ENCODE data around the gene DPP6.

DPP6 gene

DNA sequence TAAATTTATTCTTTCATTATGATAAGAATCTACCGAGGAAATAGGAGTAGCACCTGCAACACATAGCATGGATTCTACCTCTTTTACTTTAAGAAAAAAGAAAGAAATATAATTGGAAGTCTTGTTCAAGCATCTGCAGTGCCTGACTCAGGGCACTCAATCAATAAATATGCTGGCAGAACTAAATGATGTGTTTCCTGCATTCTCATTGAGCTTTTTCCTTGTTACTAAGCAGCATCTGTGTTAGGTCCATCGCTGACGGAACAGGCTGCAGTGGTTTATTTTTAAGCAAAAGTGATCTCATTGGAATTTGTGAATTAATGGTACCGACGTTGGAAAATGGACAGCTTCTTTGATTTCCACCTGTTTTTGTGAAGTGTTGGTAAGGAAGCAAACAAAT lies 417.5 kb downstream of the DPP6 start:
- no peak overlapping the region for H3K4me3 ChIP-seq (ENCODE audit: control insufficient read depth, low read depth, low read length)
- no peak for DNase-seq (ENCODE audit: low read depth)
- TF ChIP-seq, protein P1, sequence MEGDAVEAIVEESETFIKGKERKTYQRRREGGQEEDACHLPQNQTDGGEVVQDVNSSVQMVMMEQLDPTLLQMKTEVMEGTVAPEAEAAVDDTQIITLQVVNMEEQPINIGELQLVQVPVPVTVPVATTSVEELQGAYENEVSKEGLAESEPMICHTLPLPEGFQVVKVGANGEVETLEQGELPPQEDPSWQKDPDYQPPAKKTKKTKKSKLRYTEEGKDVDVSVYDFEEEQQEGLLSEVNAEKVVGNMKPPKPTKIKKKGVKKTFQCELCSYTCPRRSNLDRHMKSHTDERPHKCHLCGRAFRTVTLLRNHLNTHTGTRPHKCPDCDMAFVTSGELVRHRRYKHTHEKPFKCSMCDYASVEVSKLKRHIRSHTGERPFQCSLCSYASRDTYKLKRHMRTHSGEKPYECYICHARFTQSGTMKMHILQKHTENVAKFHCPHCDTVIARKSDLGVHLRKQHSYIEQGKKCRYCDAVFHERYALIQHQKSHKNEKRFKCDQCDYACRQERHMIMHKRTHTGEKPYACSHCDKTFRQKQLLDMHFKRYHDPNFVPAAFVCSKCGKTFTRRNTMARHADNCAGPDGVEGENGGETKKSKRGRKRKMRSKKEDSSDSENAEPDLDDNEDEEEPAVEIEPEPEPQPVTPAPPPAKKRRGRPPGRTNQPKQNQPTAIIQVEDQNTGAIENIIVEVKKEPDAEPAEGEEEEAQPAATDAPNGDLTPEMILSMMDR (conservative IDR thresholded peaks at IDR 0.05; ENCODE audit: control insufficient read depth, insufficient read depth, low read depth, low read length), result no peak

DNA sequence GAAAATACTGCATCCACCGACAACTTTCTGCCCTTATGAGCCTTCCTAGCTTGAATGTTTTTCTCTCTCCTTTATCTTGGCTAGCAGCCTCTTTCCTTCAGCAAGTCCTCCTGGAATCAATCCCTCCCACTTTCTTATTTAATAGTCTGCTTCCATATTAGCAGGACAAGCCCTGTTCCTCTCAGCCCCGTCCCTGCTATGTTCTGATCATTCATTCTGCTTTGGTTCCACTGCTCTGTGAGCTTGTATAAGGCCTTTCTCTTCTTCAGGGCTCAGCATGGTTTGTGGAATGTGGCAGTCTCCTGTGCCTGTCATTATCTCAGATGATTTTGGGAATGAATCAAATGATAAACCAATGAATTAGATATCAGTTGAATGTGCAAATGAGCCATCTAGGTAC lies 420.1 kb downstream of the DPP6 start:
- no peak overlapping the region for H3K4me3 ChIP-seq (ENCODE audit: control insufficient read depth, low read depth, low read length)
- TF ChIP-seq, protein P1 (conservative IDR thresholded peaks at IDR 0.05; ENCODE audit: control insufficient read depth, insufficient read depth, low read depth, low read length), result no peak

DNA sequence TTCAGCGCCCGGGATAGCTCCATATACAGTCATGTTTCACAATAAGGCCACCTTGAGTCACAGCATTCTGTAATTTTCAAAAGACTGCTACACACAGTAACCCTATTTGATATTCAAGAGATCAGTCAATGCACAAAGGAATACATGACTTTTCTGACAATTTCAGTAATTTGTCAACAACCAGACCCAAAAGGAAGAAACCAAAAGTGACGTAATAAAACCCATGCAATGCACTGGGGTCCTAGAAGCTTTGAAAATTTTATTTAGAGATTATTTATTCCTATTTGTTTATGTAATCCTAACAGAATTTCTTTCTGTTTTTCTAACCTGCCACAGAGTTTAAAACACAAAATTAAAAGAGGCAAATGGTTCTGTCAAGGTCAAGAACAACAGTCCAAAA lies 421.2 kb downstream of the DPP6 start:
- no peak overlapping the region for H3K4me3 ChIP-seq (ENCODE audit: control insufficient read depth, low read depth, low read length)
- DNase-seq (ENCODE audit: low read depth), result no peak
- TF ChIP-seq, protein P1 (conservative IDR thresholded peaks at IDR 0.05; ENCODE audit: control insufficient read depth, insufficient read depth, low read depth, low read length), result no peak

More for the DNA sequence above, 420.1 kb downstream of the DPP6 start:
- DNase-seq (ENCODE audit: low read depth), result no peak

- no peak overlapping the region for H3K4me3 ChIP-seq (ENCODE audit: control insufficient read depth, low read depth, low read length)
- no peak for DNase-seq (ENCODE audit: low read depth)
- TF ChIP-seq, protein P1 (conservative IDR thresholded peaks at IDR 0.05; ENCODE audit: control insufficient read depth, insufficient read depth, low read depth, low read length), result no peak
These were observed 422.8 kb downstream of the DPP6 start for GRCh38 chr7:154474903-154475520.

DNA sequence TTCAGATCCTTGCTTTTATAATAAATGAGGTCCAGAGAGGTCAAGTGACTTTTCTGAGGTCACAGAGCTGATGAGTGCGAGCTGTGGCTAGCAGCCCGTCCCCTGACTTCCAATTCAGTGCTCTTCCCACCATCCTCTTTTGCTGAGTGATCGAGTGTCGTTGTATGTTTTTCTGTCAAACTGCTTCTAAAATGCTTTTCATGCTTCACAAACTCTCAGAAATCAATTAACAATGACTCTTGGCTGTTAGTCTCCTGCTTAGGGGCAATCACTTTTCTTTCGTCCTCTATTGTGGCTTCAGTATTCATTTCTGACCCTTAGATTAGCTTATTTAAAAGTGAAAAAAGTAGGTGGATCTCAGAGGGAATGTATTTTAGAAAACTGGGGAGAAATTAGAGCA lies 423.7 kb downstream of the DPP6 start:
- H3K4me3 ChIP-seq (ENCODE audit: control insufficient read depth, low read depth, low read length), result no peak overlapping the region
- DNase-seq (ENCODE audit: low read depth), result no peak
- TF ChIP-seq, protein P1 (conservative IDR thresholded peaks at IDR 0.05; ENCODE audit: control insufficient read depth, insufficient read depth, low read depth, low read length), result no peak

DNA sequence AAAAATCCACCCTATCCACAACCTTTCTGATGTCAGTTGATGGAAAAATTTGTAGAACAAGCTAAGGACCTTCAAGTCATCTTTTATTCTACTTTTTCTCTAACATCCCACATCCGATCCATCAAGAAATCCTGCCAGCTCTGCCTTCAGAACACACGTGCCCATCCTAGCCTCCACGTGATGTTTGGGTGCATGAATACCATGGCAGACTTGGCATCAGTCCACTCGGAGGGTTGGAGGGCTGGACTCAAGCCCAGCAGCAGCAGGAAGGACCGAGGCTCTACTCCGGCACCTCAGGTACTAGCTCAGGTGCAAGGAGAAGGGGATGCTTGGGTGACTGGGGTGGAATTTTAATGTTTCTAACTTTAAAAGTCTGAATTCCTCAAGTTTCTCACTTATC lies 428.6 kb downstream of the DPP6 start:
- no peak overlapping the region for H3K4me3 ChIP-seq (ENCODE audit: control insufficient read depth, low read depth, low read length)
- no peak for DNase-seq (ENCODE audit: low read depth)
- TF ChIP-seq, protein P1 (conservative IDR thresholded peaks at IDR 0.05; ENCODE audit: control insufficient read depth, insufficient read depth, low read depth, low read length), result no peak

DNA sequence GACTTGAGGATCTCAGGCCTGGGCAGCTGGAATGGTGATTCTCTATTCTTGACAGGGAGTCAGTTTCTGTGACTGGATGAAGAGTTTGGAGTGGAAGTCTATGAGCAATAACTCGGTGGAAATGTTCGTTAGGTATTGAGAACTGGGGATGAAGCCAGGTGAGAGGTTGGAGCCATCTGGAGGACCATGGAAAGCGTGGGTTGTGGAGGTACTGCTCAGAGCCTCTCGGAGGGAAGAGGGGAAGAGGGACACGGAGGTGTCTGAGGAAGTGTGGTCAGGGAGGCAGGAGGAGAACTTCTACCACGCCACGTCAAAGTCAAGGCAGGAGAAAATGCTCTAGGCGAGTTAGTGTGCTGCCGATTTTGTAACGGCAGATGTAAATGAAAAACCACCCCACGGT lies 430.7 kb downstream of the DPP6 start:
- DNase-seq (ENCODE audit: low read depth), result no peak
- TF ChIP-seq, protein P1 (conservative IDR thresholded peaks at IDR 0.05; ENCODE audit: control insufficient read depth, insufficient read depth, low read depth, low read length), result no peak
- no peak overlapping the region for H3K4me3 ChIP-seq (ENCODE audit: control insufficient read depth, low read depth, low read length)

Data from fibroblast of mammary gland (primary cell).